ENCODE results near the gene DND1.

DNA sequence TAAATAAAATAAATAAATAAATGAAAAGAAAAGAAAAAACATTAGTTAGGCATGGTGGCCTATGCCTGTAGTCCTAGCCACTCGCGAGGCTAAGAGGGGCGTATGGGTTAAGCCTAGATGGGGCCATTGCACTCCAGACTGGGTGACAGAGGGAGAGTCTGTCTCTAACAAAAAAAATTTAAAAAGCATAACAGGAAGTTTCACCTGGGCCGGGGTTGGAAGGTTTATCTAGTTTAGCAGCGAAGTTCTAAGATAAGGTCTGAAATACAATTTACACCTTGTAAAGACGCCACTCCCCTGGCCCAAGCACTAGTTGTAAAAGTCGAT, 44.9 kb upstream of the DND1 start:
- TF ChIP-seq, protein P1, sequence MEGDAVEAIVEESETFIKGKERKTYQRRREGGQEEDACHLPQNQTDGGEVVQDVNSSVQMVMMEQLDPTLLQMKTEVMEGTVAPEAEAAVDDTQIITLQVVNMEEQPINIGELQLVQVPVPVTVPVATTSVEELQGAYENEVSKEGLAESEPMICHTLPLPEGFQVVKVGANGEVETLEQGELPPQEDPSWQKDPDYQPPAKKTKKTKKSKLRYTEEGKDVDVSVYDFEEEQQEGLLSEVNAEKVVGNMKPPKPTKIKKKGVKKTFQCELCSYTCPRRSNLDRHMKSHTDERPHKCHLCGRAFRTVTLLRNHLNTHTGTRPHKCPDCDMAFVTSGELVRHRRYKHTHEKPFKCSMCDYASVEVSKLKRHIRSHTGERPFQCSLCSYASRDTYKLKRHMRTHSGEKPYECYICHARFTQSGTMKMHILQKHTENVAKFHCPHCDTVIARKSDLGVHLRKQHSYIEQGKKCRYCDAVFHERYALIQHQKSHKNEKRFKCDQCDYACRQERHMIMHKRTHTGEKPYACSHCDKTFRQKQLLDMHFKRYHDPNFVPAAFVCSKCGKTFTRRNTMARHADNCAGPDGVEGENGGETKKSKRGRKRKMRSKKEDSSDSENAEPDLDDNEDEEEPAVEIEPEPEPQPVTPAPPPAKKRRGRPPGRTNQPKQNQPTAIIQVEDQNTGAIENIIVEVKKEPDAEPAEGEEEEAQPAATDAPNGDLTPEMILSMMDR (IDR thresholded peaks at IDR 0.05) = no peak
- no peak for TF ChIP-seq POLR2A (IDR thresholded peaks at IDR 0.05)

All from adrenal gland (tissue), 5 donors.